HCT116 (cell line): ENCODE results near the gene COA1. TPM values are rescaled to one million over a fixed set of nuclear protein-coding genes. Genes with fewer than 3 reads are reported as not detected.

ENCODE experiments used
- ATAC-seq: fragments of 200-7000 bp; cut with Tn5 transposase; 2 replicates; pipeline ENCODE4 v1.9.1; 2020; ENCODE audit warnings: mild to moderate bottlenecking, moderate library complexity
- BruUV-seq: library from RNA; stranded (reverse); fragments of 400-500 nt; replicated peaks from 2 replicates; lab custom pipeline; 2021; lab: Mats Ljungman, UMichigan
- CTCF ChIA-PET: fragments of 300-600 bp; sonication (Branson Sonifier 250); formaldehyde crosslinking; loops from one replicate; lab custom pipeline; 2021; ENCODE audit warnings: antibody characterized with exemption; lab: Charles Lee
- POLR2A ChIA-PET: fragments of 300-600, 350-600 bp; sonication (Branson Sonifier 250); formaldehyde crosslinking; loops from one replicate; lab custom pipeline; 2021; ENCODE audit warnings: antibody characterized with exemption; lab: Charles Lee
- RAD21 ChIA-PET, 2 experiments: fragments of 300-600 bp; sonication (Branson Sonifier 250); formaldehyde crosslinking; loops; one replicate each; lab custom pipeline; 2023; ENCODE audit warnings: low total read pairs in 2 of 2; ENCODE audit not compliant: uncharacterized antibody in 2 of 2, unreplicated experiment in 2 of 2, low non-redundant PET in 1 of 2; lab: Charles Lee
- DNase-seq: peaks from one replicate; pipeline ENCODE4 v3.0.0-alpha.2; 2010; ENCODE audit warnings: low read depth, low spot score
- H2AFZ ChIP-seq: fragments of 200-600 bp; shearing (Covaris generic), sonication (generic); 2 replicates; pipeline ENCODE4 v1.6.1; 2017; ENCODE audit warnings: low read depth, mixed run types, mixed read lengths, antibody characterized with exemption, low read length; ENCODE audit not compliant: poor library complexity, severe bottlenecking
- H3K27ac ChIP-seq: 2 replicates; pipeline ENCODE4 v1.5.1; 2012; ENCODE audit warnings: low read depth, low read length
- H3K27me3 ChIP-seq: fragments of 200-600 bp; sonication (generic); 2 replicates; pipeline ENCODE4 v1.6.1; 2016; ENCODE audit warnings: mixed run types, low read length, mixed read lengths; ENCODE audit not compliant: insufficient read depth
- H3K36me3 ChIP-seq, 2 experiments: fragments of 200-500 bp in 1 of 2; fragments of 200-600 bp in 1 of 2; sonication (Bioruptor generic) in 1 of 2; sonication (generic) in 1 of 2; 2 replicates each; pipeline versions ENCODE4 v1.5.1 to v1.6.1; 2014 to 2016; ENCODE audit warnings: low read length in 2 of 2, inconsistent platforms in 1 of 2, mixed read lengths in 1 of 2, mixed run types in 1 of 2; ENCODE audit not compliant: insufficient read depth in 2 of 2, control insufficient read depth in 1 of 2
- H3K4me1 ChIP-seq, 2 experiments: fragments of 200-600 bp in 1 of 2; sonication (generic) in 1 of 2; 2 replicates each; pipeline versions ENCODE4 v1.5.1 to v1.6.1; 2012 to 2017; ENCODE audit warnings: low read length in 2 of 2, inconsistent platforms in 1 of 2, mild to moderate bottlenecking in 1 of 2, mixed read lengths in 1 of 2, mixed run types in 1 of 2, moderate library complexity in 1 of 2; ENCODE audit not compliant: insufficient read depth in 2 of 2, control insufficient read depth in 1 of 2
- H3K4me2 ChIP-seq: fragments of 200-600 bp; sonication (generic); 2 replicates; pipeline ENCODE4 v1.6.1; 2017; ENCODE audit warnings: mixed run types, low read length, mixed read lengths
- H3K4me3 ChIP-seq, 2 experiments: fragments of 200-600 bp in 1 of 2; sonication (generic) in 1 of 2; replicated peaks in 1 of 2; 2 replicates each; pipeline ENCODE4 v1.5.1; 2011 to 2016; ENCODE audit warnings: low read length in 2 of 2, control low read depth in 1 of 2, low read depth in 1 of 2, mild to moderate bottlenecking in 1 of 2, mixed read lengths in 1 of 2, mixed run types in 1 of 2
- H3K79me2 ChIP-seq: fragments of 200-600 bp; sonication (generic); 2 replicates; pipeline ENCODE4 v1.6.1; 2017; ENCODE audit warnings: mild to moderate bottlenecking, mixed run types, low read length, moderate library complexity, mixed read lengths; ENCODE audit not compliant: insufficient read depth
- H3K9ac ChIP-seq: fragments of 200-600 bp; sonication (generic); 2 replicates; pipeline ENCODE4 v1.6.1; 2016; ENCODE audit warnings: low read length, mixed read lengths
- H3K9me2 ChIP-seq: fragments of 200-600 bp; sonication (generic), shearing (Covaris generic); 2 replicates; pipeline ENCODE4 v1.6.1; 2017; ENCODE audit warnings: mixed run types, mild to moderate bottlenecking, moderate library complexity; ENCODE audit not compliant: insufficient read depth
- H3K9me3 ChIP-seq, 2 experiments: fragments of 200-500 bp in 1 of 2; fragments of 200-600 bp in 1 of 2; sonication (Bioruptor generic) in 1 of 2; sonication (generic) in 1 of 2; 2 replicates each; pipeline ENCODE4 v1.6.1; 2014 to 2017; ENCODE audit warnings: low read length in 2 of 2, mixed read lengths in 2 of 2, inconsistent platforms in 1 of 2, low read depth in 1 of 2, mild to moderate bottlenecking in 1 of 2, mixed run types in 1 of 2, moderate library complexity in 1 of 2; ENCODE audit not compliant: control insufficient read depth in 1 of 2, insufficient read depth in 1 of 2
- H4K20me1 ChIP-seq: fragments of 200-600 bp; sonication (generic), shearing (Covaris generic); 2 replicates; pipeline ENCODE4 v1.6.1; 2017; ENCODE audit warnings: mixed run types, mild to moderate bottlenecking, moderate library complexity; ENCODE audit not compliant: insufficient read depth
- ATF3 ChIP-seq: IDR thresholded peaks from 2 replicates; pipeline ENCODE4 v1.6.1; 2012
- CEBPB ChIP-seq: IDR thresholded peaks from 2 replicates; pipeline ENCODE4 v1.6.1; 2012; ENCODE audit warnings: low read depth
- EGR1 ChIP-seq: IDR thresholded peaks from 2 replicates; pipeline ENCODE4 v1.6.1; 2012; ENCODE audit warnings: low read depth
- ELF1 ChIP-seq: IDR thresholded peaks from 2 replicates; pipeline ENCODE4 v1.6.1; 2012; ENCODE audit warnings: low read depth, borderline replicate concordance
- EZH2phosphoT487 ChIP-seq: fragments of 200-600 bp; IDR thresholded peaks from 2 replicates; pipeline ENCODE4 v1.6.1; 2018; ENCODE audit warnings: antibody characterized with exemption, borderline replicate concordance
- JUND ChIP-seq: IDR thresholded peaks from 2 replicates; pipeline ENCODE4 v1.6.1; 2012
- POLR2A ChIP-seq: IDR thresholded peaks from 2 replicates; pipeline ENCODE4 v1.7.0; 2011; ENCODE audit warnings: borderline replicate concordance; ENCODE audit not compliant: insufficient read depth, insufficient read length; ENCODE audit errors: extremely low read depth
- RAD21 ChIP-seq: IDR thresholded peaks from 2 replicates; pipeline ENCODE4 v1.6.1; 2012; ENCODE audit warnings: low read depth, mild to moderate bottlenecking
- REST ChIP-seq: IDR thresholded peaks from 2 replicates; pipeline ENCODE4 v1.6.1; 2012; ENCODE audit warnings: low read depth
- SP1 ChIP-seq: IDR thresholded peaks from 2 replicates; pipeline ENCODE4 v1.6.1; 2012; ENCODE audit warnings: low read depth
- SRF ChIP-seq: IDR thresholded peaks from 2 replicates; pipeline ENCODE4 v1.6.1; 2012; ENCODE audit warnings: low read depth
- YY1 ChIP-seq: IDR thresholded peaks from 2 replicates; pipeline ENCODE4 v1.6.1; 2011; ENCODE audit warnings: low read length, low read depth, moderate library complexity, mild to moderate bottlenecking; ENCODE audit not compliant: insufficient replicate concordance; ENCODE audit errors: extremely low read depth
- ZNF274 ChIP-seq: fragments of 200-500 bp; sonication (Bioruptor generic); IDR thresholded peaks from 2 replicates; pipeline ENCODE4 v1.6.1; 2014; ENCODE audit warnings: mild to moderate bottlenecking, low read depth, low read length, inconsistent platforms
- intact Hi-C: fragments of 100-400 bp; cut with micrococcal nuclease; formaldehyde crosslinking; loops from 2 replicates; pipeline ENCODE4 v1.10.0; 2022
- total RNA-seq: library from RNA; stranded (reverse); gene quantifications from one replicate; pipeline ENCODE4 v1.2.1, GENCODE V29; 2021; ENCODE audit not compliant: unreplicated experiment
- TF ChIP-seq, protein P1 (sequence below): IDR thresholded peaks from 2 replicates; pipeline ENCODE4 v1.6.1; 2012

Gene COA1
- total RNA-seq, 1 experiment from 2014 or later: 78.5 TPM

GRCh38 chr7:43752411-43752810, 23.1 kb upstream of the COA1 start (continued):
- TF ChIP-seq EGR1 (no peak), REST (no peak), ELF1 (no peak), SRF (no peak), EZH2phosphoT487 (no peak), YY1 (no peak), POLR2A (no peak), SP1 (no peak), JUND (no peak), RAD21 (no peak)
- TF ChIP-seq, protein P1, sequence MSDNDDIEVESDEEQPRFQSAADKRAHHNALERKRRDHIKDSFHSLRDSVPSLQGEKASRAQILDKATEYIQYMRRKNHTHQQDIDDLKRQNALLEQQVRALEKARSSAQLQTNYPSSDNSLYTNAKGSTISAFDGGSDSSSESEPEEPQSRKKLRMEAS: no peak
- TF ChIP-seq, all 23 proteins: peak for 0

GRCh38 chr7:43750016-43750887, 20.9 kb upstream of the COA1 start:
- no peak overlapping the region for H3K9ac ChIP-seq
- ChIA-PET RAD21 (no interaction called here), CTCF (no interaction called here), POLR2A (no interaction called here)
- H3K9me2 ChIP-seq: no peaks in the 10 kb centered on the region
- no peak for DNase-seq
- H3K36me3 ChIP-seq: no peaks in the 10 kb centered on the region
- H3K27ac ChIP-seq: no peak overlapping the region
- BruUV-seq: no TSS peak
- H4K20me1 ChIP-seq: no peaks in the 10 kb centered on the region
- intact Hi-C loops: no loop called here
- no peaks in the 10 kb centered on the region for H3K79me2 ChIP-seq
- H3K4me3 ChIP-seq: no peak overlapping the region
- H2AFZ ChIP-seq: no peak overlapping the region
- H3K4me2 ChIP-seq: no peak overlapping the region
- no peaks in the 10 kb centered on the region for H3K27me3 ChIP-seq
- H3K4me1 ChIP-seq: no peaks in the 10 kb centered on the region
- no peak for ATAC-seq
- H3K9me3 ChIP-seq: no peaks in the 10 kb centered on the region
- TF ChIP-seq CEBPB (no peak), ZNF274 (no peak), SP1 (no peak), RAD21 (no peak), ATF3 (no peak), REST (no peak), ELF1 (no peak), SRF (no peak)
